Natural killer cell (primary cell): ENCODE results near the gene IGSF23. TPM values are rescaled to one million over a fixed set of nuclear protein-coding genes. Genes with fewer than 3 reads are reported as not detected.

ENCODE experiments used
- ATAC-seq, 3 donors: fragments of 150-1000 bp in 2 of 3; fragments of 200-7000 bp in 1 of 3; cut with Tn5 transposase; 1 replicate in 1 of 3; 2 replicates in 2 of 3; pipeline ENCODE4 v1.10.0; 2021; ENCODE audit warnings: mild to moderate bottlenecking in 2 of 3, moderate library complexity in 2 of 3
- DNase-seq, 2 donors: peaks; one replicate each; pipeline versions ENCODE4 v3.0.0 to v3.0.0-alpha.2; 2013 to 2021; ENCODE audit warnings: mixed read lengths in 1 of 2
- H3K27ac ChIP-seq: one replicate; pipeline ENCODE4 v1.5.1; 2013; ENCODE audit warnings: mild to moderate bottlenecking, low read length
- H3K27me3 ChIP-seq: one replicate; pipeline ENCODE4 v1.6.1; 2013; ENCODE audit warnings: low read length; ENCODE audit not compliant: control insufficient read depth, insufficient read depth
- H3K36me3 ChIP-seq: one replicate; pipeline ENCODE4 v1.6.1; 2013; ENCODE audit warnings: low read length; ENCODE audit not compliant: control insufficient read depth, insufficient read depth
- H3K4me1 ChIP-seq: one replicate; pipeline ENCODE4 v1.6.1; 2013; ENCODE audit warnings: low read length; ENCODE audit not compliant: control insufficient read depth, insufficient read depth
- H3K4me3 ChIP-seq: one replicate; pipeline ENCODE4 v1.5.1; 2013; ENCODE audit warnings: low read length
- H3K9me3 ChIP-seq: one replicate; pipeline ENCODE4 v1.6.1; 2013; ENCODE audit warnings: low read length; ENCODE audit not compliant: control insufficient read depth, insufficient read depth
- H3K27ac Mint-ChIP-seq, 2 donors: one replicate each; pipeline ENCODE4 v1.8.0; 2022; ENCODE audit warnings: mild to moderate bottlenecking in 2 of 2, mixed read lengths in 2 of 2, moderate library complexity in 1 of 2
- H3K27me3 Mint-ChIP-seq, 2 donors: one replicate each; pipeline ENCODE4 v1.8.0; 2022; ENCODE audit warnings: low read depth in 2 of 2, mixed read lengths in 2 of 2
- H3K36me3 Mint-ChIP-seq: one replicate; pipeline ENCODE4 v1.8.0; 2022; ENCODE audit warnings: mixed read lengths
- H3K4me1 Mint-ChIP-seq, 2 donors: one replicate each; pipeline ENCODE4 v1.8.0; 2022; ENCODE audit warnings: mixed read lengths in 2 of 2
- H3K4me3 Mint-ChIP-seq: one replicate; pipeline ENCODE4 v1.8.0; 2022; ENCODE audit warnings: mild to moderate bottlenecking, moderate library complexity, mixed read lengths
- H3K9me3 Mint-ChIP-seq, 2 donors: one replicate each; pipeline ENCODE4 v1.8.0; 2022; ENCODE audit warnings: mixed read lengths in 2 of 2
- WGBS: methylation state at CpG from one replicate; pipeline ENCODE4 v1.1.7; 2013; ENCODE audit warnings: missing lambda C conversion rate; ENCODE audit not compliant: insufficient coverage; 5-methylcytosine and 5-hydroxymethylcytosine counted together
- intact Hi-C: fragments of 100-400 bp; cut with micrococcal nuclease; formaldehyde crosslinking; loops from one replicate; pipeline ENCODE4 v1.14.2; 2022
- total RNA-seq, 4 donors: library from RNA; stranded (reverse); fragments of 120-200 nt in 1 of 4; gene quantifications; one replicate each; pipeline versions ENCODE4 v1.2.3 to v1.2.4, GENCODE V29; 2013 to 2022
- TF ChIP-seq, protein P1 (sequence below): fragments of 200-600 bp; IDR thresholded peaks from one replicate; pipeline ENCODE4 v1.8.0; 2022; ENCODE audit warnings: antibody characterized with exemption

The IGSF23 gene
- total RNA-seq, 3 donors from 2014 or later (not counting 1 experiment from before 2014, with no cell fraction given) = not detected

DNA sequence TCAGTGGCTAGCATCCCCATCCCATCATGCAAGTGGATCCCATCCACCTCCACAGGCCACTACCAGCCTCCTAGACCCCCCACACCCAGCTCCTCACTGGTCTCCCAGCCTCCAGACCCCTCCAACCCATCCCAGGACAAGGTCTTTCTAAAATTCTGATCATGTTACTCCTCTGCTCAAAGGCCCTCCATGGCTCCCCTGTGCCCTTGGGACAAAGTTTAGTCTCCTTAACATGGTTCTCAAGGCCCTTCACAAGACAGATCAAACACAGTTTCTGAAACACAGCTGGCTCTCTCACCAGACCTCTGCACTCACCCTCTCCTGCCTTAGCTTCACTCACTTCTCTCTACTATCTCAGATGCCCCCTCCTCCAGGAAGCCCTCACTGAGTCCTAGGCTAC lies 67.2 kb downstream of the IGSF23 start:
- no peak overlapping the region for H3K27ac Mint-ChIP-seq
- H3K9me3 ChIP-seq = no peaks in the 10 kb centered on the region
- TF ChIP-seq, protein P1, sequence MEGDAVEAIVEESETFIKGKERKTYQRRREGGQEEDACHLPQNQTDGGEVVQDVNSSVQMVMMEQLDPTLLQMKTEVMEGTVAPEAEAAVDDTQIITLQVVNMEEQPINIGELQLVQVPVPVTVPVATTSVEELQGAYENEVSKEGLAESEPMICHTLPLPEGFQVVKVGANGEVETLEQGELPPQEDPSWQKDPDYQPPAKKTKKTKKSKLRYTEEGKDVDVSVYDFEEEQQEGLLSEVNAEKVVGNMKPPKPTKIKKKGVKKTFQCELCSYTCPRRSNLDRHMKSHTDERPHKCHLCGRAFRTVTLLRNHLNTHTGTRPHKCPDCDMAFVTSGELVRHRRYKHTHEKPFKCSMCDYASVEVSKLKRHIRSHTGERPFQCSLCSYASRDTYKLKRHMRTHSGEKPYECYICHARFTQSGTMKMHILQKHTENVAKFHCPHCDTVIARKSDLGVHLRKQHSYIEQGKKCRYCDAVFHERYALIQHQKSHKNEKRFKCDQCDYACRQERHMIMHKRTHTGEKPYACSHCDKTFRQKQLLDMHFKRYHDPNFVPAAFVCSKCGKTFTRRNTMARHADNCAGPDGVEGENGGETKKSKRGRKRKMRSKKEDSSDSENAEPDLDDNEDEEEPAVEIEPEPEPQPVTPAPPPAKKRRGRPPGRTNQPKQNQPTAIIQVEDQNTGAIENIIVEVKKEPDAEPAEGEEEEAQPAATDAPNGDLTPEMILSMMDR = no peak
- DNase-seq (no peak), ATAC-seq (no peak)
- no peaks in the 10 kb centered on the region for H3K9me3 Mint-ChIP-seq
- no peak overlapping the region for H3K4me3 Mint-ChIP-seq
- no peak overlapping the region for H3K27ac ChIP-seq
- H3K4me1 ChIP-seq = peaks cover 4% of the 10 kb centered on the region
- intact Hi-C loops = no loop called here
- H3K27me3 Mint-ChIP-seq = peaks cover 3 to 6% of the 10 kb centered on the region in 2 donors
- no peaks in the 10 kb centered on the region for H3K27me3 ChIP-seq
- H3K4me3 ChIP-seq = no peak overlapping the region
- H3K36me3 Mint-ChIP-seq = no peaks in the 10 kb centered on the region
- peaks cover 0 to 5% of the 10 kb centered on the region in 2 donors for H3K4me1 Mint-ChIP-seq
- H3K36me3 ChIP-seq = no peaks in the 10 kb centered on the region

DNA sequence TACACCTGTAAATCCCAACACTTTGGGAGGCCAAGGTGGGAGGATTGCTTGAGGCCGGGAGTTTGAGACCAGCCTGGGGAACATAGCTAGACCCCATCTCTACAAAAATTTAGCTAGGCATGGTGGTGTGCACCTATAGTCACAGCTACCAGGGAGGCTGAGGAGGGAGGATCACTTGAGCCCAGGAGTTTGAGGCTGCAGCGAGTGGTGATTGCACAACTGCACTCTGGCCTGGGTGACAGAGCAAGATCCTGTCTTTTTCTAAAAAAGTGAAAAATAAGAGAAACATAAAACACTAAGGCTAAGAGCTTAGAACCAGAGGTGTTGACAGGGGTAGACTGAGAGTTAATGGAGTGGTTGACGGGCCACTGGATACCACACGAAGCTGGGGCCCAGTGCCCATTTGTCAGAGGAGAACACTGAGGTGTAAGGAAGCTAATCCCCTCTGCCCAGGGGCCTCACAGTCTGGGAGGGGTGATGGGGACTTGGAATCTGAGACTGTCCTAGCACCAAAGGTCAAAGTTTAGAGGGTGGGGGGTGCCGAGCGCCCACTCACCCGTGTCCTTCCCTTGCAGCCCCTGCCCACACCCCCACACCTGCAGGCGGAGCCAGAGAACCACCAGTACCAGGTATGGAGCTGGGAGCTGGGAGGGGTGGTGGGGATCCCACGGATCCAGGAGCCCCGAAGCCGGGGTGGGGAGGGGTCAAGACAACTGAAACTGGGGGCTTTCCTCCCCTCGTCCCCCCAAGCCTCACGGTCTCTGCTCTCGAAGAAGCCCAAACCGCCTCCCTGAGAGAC lies 68.8 kb downstream of the IGSF23 start:
- intact Hi-C loops = no loop called here
- Histone ChIP-seq H3K9me3 (no peaks in the 10 kb centered on the region), H3K4me1 (peaks cover 4% of the 10 kb centered on the region), H3K4me3 (no peak overlapping the region), H3K27ac (no peak overlapping the region), H3K36me3 (no peaks in the 10 kb centered on the region), H3K27me3 (no peaks in the 10 kb centered on the region)
- Mint-ChIP-seq H3K4me3 (no peak overlapping the region), H3K27ac (no peak overlapping the region), H3K27me3 (peaks cover 3 to 6% of the 10 kb centered on the region in 2 donors), H3K4me1 (peaks cover 0 to 5% of the 10 kb centered on the region in 2 donors), H3K9me3 (no peaks in the 10 kb centered on the region), H3K36me3 (no peaks in the 10 kb centered on the region)
- ATAC-seq (no peak), DNase-seq (no peak)
- 87% methylated on average over 11 of the region's 15 CpGs for WGBS
- TF ChIP-seq, protein P1 = no peak

DNA sequence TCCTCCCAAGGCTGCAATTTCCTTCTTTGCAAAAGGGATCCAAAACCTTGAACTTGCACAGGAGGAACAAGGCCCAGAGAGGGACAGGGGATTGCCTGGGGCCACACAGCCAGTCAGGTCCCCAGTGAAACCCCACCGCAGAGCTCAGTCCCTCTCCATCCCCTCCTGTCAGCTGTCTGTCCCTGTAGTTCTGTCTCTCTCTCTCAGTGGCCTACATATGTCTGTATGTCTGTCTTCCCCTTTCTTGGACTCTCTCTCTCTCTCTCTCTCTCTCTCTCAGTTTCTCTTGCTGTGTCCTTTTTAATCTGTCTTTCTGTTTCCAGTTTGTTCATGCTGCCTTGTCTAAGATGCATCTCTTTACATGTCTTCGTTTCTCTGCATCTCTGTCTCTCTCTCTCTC lies 69.4 kb downstream of the IGSF23 start:
- intact Hi-C loops = no loop called here
- Histone ChIP-seq H3K27ac (no peak overlapping the region), H3K9me3 (no peaks in the 10 kb centered on the region), H3K4me3 (no peak overlapping the region), H3K4me1 (peaks cover 4% of the 10 kb centered on the region), H3K27me3 (no peaks in the 10 kb centered on the region), H3K36me3 (no peaks in the 10 kb centered on the region)
- WGBS = 74% methylated on average over 2 of the region's 2 CpGs
- no peaks in the 10 kb centered on the region for H3K36me3 Mint-ChIP-seq
- no peak overlapping the region for H3K27ac Mint-ChIP-seq
- ATAC-seq (no peak), DNase-seq (no peak)
- H3K4me1 Mint-ChIP-seq = peaks cover 0 to 5% of the 10 kb centered on the region in 2 donors
- TF ChIP-seq, protein P1 = no peak
- H3K4me3 Mint-ChIP-seq = no peak overlapping the region
- H3K27me3 Mint-ChIP-seq = peaks cover 3 to 6% of the 10 kb centered on the region in 2 donors
- H3K9me3 Mint-ChIP-seq = no peaks in the 10 kb centered on the region
